ENCODE results near the gene PSD4. TPM values are rescaled to one million over a fixed set of nuclear protein-coding genes. Genes with fewer than 3 reads are reported as not detected.

PSD4 gene
- polyA plus RNA-seq, 1 experiment: 0.37 TPM

- Histone ChIP-seq H3K9me3 (ENCODE audit: control insufficient read depth, insufficient read depth, low read length) (no peaks in the 10 kb centered on the region), H3K27ac (ENCODE audit: low read depth, low read length) (no peak overlapping the region), H3K27me3 (ENCODE audit: control insufficient read depth, insufficient read depth, low read length) (peaks cover 13% of the 10 kb centered on the region), H3K4me3 (ENCODE audit: low read depth, low read length) (no peak overlapping the region)
- ChIA-PET CTCF (interaction anchor here (0.6 to 1.2 kb wide), 4 partner anchors 26 to 29 kb away, joined by 3 to 6 read pairs (median 4); no protein-coding TSS in a partner anchor), POLR2A (no interaction called here)
- DNase-seq (ENCODE audit: low read depth, low spot score): no peak
- TF ChIP-seq CTCF (IDR thresholded peaks at IDR 0.05; ENCODE audit: low read depth, low read length): no peak
Measured at GRCh38 chr2:113164930-113165585, 8.7 kb upstream of the PSD4 start.

- no peak overlapping the region for H3K4me3 ChIP-seq (ENCODE audit: low read depth, low read length)
- peaks cover 13% of the 10 kb centered on the region for H3K27me3 ChIP-seq (ENCODE audit: control insufficient read depth, insufficient read depth, low read length)
- H3K27ac ChIP-seq (ENCODE audit: low read depth, low read length): no peak overlapping the region
- no peaks in the 10 kb centered on the region for H3K9me3 ChIP-seq (ENCODE audit: control insufficient read depth, insufficient read depth, low read length)
- no peak for TF ChIP-seq CTCF (IDR thresholded peaks at IDR 0.05; ENCODE audit: low read depth, low read length)
- ChIA-PET CTCF (interaction anchor here (0.8 to 1.2 kb wide), 3 partner anchors 27 to 224 kb away, joined by 3 to 6 read pairs (median 4); no protein-coding TSS in a partner anchor), POLR2A (no interaction called here)
- no peak for DNase-seq (ENCODE audit: low read depth, low spot score)
Measured at GRCh38 chr2:113166187-113166645, 7.6 kb upstream of the PSD4 start.

- ChIA-PET CTCF (no interaction called here), POLR2A (interaction anchor here (0.6 kb wide), 1 partner anchor 8 kb away, joined by 3 read pairs; no protein-coding TSS in a partner anchor)
- no peak overlapping the region for H3K4me3 ChIP-seq (ENCODE audit: low read depth, low read length)
- no peaks in the 10 kb centered on the region for H3K9me3 ChIP-seq (ENCODE audit: control insufficient read depth, insufficient read depth, low read length)
- TF ChIP-seq CTCF (IDR thresholded peaks at IDR 0.05; ENCODE audit: low read depth, low read length): no peak
- H3K27me3 ChIP-seq (ENCODE audit: control insufficient read depth, insufficient read depth, low read length): peaks cover 13% of the 10 kb centered on the region
- no peak for DNase-seq (ENCODE audit: low read depth, low spot score)
- H3K27ac ChIP-seq (ENCODE audit: low read depth, low read length): no peak overlapping the region
Measured at GRCh38 chr2:113167115-113167932, 6.4 kb upstream of the PSD4 start.

- POLR2A ChIA-PET: interaction anchor here (0.6 kb wide), 1 partner anchor 9 kb away, joined by 3 read pairs; no protein-coding TSS in a partner anchor
- Histone ChIP-seq H3K9me3 (ENCODE audit: control insufficient read depth, insufficient read depth, low read length) (no peaks in the 10 kb centered on the region), H3K27me3 (ENCODE audit: control insufficient read depth, insufficient read depth, low read length) (peaks cover 16% of the 10 kb centered on the region), H3K4me3 (ENCODE audit: low read depth, low read length) (no peak overlapping the region), H3K27ac (ENCODE audit: low read depth, low read length) (no peak overlapping the region)
- TF ChIP-seq CTCF (IDR thresholded peaks at IDR 0.05; ENCODE audit: low read depth, low read length): no peak
- CTCF ChIA-PET: no interaction called here
- DNase-seq (ENCODE audit: low read depth, low spot score): no peak
Measured at GRCh38 chr2:113167962-113168340, 5.8 kb upstream of the PSD4 start.

Measured in AG04450 (cell line).